Stimulated activated CD4-positive, alpha-beta T cell treated with anti-CD3 and anti-CD28 coated beads, Interleukin-15, amount 100 ng/mL, for 1 hour (primary cell): ENCODE results near the gene ANKFY1.

Experiments
- DNase-seq, 2 donors: peaks; one replicate each; pipeline ENCODE4 v3.0.0-alpha.2; 2020; ENCODE audit warnings: low read depth in 1 of 2, low spot score in 1 of 2

Gene ANKFY1

GRCh38 chr17:4125552-4125951 lies 138.2 kb downstream of the ANKFY1 start:
- DNase-seq = no peak

GRCh38 chr17:4124999-4125398 lies 138.8 kb downstream of the ANKFY1 start:
- DNase-seq = no peak

- DNase-seq = no peak
Observed at GRCh38 chr17:4120332-4120731, 143.4 kb downstream of the ANKFY1 start.

- DNase-seq = no peak
Observed at GRCh38 chr17:4119299-4119698, 144.5 kb downstream of the ANKFY1 start.

GRCh38 chr17:4118015-4118743 lies 145.6 kb downstream of the ANKFY1 start:
- DNase-seq = no peak

- DNase-seq = no peak
Observed at GRCh38 chr17:4116516-4116915, 147.3 kb downstream of the ANKFY1 start.
